HepG2 (cell line): ENCODE data around the gene PXMP4. TPM values are rescaled to one million over a fixed set of nuclear protein-coding genes. Genes with fewer than 3 reads are reported as not detected.

Source experiments
- ATM ChIP-seq: fragments of 450-650 bp; IDR thresholded peaks from 2 replicates; pipeline ENCODE4 v1.7.1; 2017; ENCODE audit warnings: mild to moderate bottlenecking, borderline replicate concordance
- ETV5 ChIP-seq: IDR thresholded peaks from 2 replicates; pipeline ENCODE4 v1.6.1; 2018; ENCODE audit warnings: missing biosample characterization, missing genetic modification reagents, inconsistent platforms, borderline replicate concordance
- EZH2 ChIP-seq: conservative IDR thresholded peaks from 2 replicates; pipeline ENCODE4 v1.6.1; 2012; ENCODE audit warnings: mild to moderate bottlenecking, low read depth, low read length, moderate library complexity
- GABPB1 ChIP-seq: IDR thresholded peaks from 2 replicates; pipeline ENCODE4 v1.6.1; 2016; ENCODE audit warnings: mild to moderate bottlenecking, missing genetic modification reagents, moderate library complexity, missing compliant biosample characterization
- GLI4 ChIP-seq: sonication (generic); formaldehyde crosslinking; IDR thresholded peaks from 2 replicates; pipeline ENCODE4 v1.5.1; 2020; ENCODE audit warnings: missing genetic modification reagents, mild to moderate bottlenecking, moderate library complexity, borderline replicate concordance
- HDAC1 ChIP-seq: sonication (generic); formaldehyde crosslinking; IDR thresholded peaks from 2 replicates; pipeline ENCODE4 v1.5.1; 2020; ENCODE audit warnings: mild to moderate bottlenecking, missing genetic modification reagents
- HNF4G ChIP-seq, 2 experiments: sonication (generic) in 1 of 2; formaldehyde crosslinking in 1 of 2; IDR thresholded peaks; 2 replicates each; pipeline versions ENCODE4 v1.4.0 to v1.6.1; 2011 to 2020; ENCODE audit warnings: borderline replicate concordance in 2 of 2, low read depth in 2 of 2, mild to moderate bottlenecking in 2 of 2, low read length in 1 of 2, missing genetic modification reagents in 1 of 2, moderate library complexity in 1 of 2
- HNRNPL ChIP-seq: fragments of 200-400 bp; formaldehyde crosslinking; IDR thresholded peaks from 2 replicates; pipeline ENCODE4 v1.6.1; 2017; ENCODE audit warnings: mild to moderate bottlenecking, low read depth, low read length
- KLF9 ChIP-seq: IDR thresholded peaks from 2 replicates; pipeline ENCODE4 v1.6.1; 2016; ENCODE audit warnings: low read depth
- MEF2D ChIP-seq: sonication (generic); formaldehyde crosslinking; IDR thresholded peaks from 2 replicates; pipeline ENCODE4 v1.5.1; 2020; ENCODE audit warnings: mild to moderate bottlenecking, missing genetic modification reagents
- NCOA2 ChIP-seq: sonication (generic); formaldehyde crosslinking; IDR thresholded peaks from 2 replicates; pipeline ENCODE4 v1.8.0; 2022; ENCODE audit warnings: inconsistent platforms
- NKX3-1 ChIP-seq: sonication (generic); formaldehyde crosslinking; IDR thresholded peaks from 2 replicates; pipeline ENCODE4 v1.5.0; 2020; ENCODE audit warnings: missing genetic modification reagents
- PHF8 ChIP-seq: sonication (generic); formaldehyde crosslinking; IDR thresholded peaks from 2 replicates; pipeline ENCODE4 v1.5.0; 2020; ENCODE audit warnings: missing genetic modification reagents
- POGZ ChIP-seq: sonication (generic); formaldehyde crosslinking; IDR thresholded peaks from 2 replicates; pipeline ENCODE4 v1.4.0; 2020; ENCODE audit warnings: mild to moderate bottlenecking, missing genetic modification reagents
- RFX3 ChIP-seq: IDR thresholded peaks from 2 replicates; pipeline ENCODE4 v1.6.1; 2016; ENCODE audit warnings: missing biosample characterization, missing genetic modification reagents
- SIN3A ChIP-seq: IDR thresholded peaks from 2 replicates; pipeline ENCODE4 v1.6.1; 2011; ENCODE audit warnings: low read depth, mild to moderate bottlenecking, control low read depth, low read length, borderline replicate concordance
- SMC3 ChIP-seq: IDR thresholded peaks from 2 replicates; pipeline ENCODE4 v1.6.1; 2011; ENCODE audit warnings: low read length, improper control_type of control experiment
- SP2 ChIP-seq: sonication (generic); formaldehyde crosslinking; IDR thresholded peaks from 2 replicates; pipeline ENCODE4 v1.5.1; 2020; ENCODE audit warnings: mild to moderate bottlenecking, missing genetic modification reagents
- TBP ChIP-seq: sonication (generic); formaldehyde crosslinking; IDR thresholded peaks from 2 replicates; pipeline ENCODE4 v1.5.0; 2020; ENCODE audit warnings: missing genetic modification reagents
- ZNF138 ChIP-seq: sonication (generic); formaldehyde crosslinking; IDR thresholded peaks from 2 replicates; pipeline ENCODE4 v1.5.0; 2020; ENCODE audit warnings: mild to moderate bottlenecking, low read depth, missing genetic modification reagents
- ZNF326 ChIP-seq: sonication (generic); formaldehyde crosslinking; IDR thresholded peaks from 2 replicates; pipeline ENCODE4 v1.4.0; 2020; ENCODE audit warnings: missing genetic modification reagents, borderline replicate concordance
- ZNF550 ChIP-seq: sonication (generic); formaldehyde crosslinking; IDR thresholded peaks from 2 replicates; pipeline ENCODE4 v1.4.0; 2020; ENCODE audit warnings: mild to moderate bottlenecking, missing genetic modification reagents, borderline replicate concordance
- ZNF562 ChIP-seq: sonication (generic); formaldehyde crosslinking; IDR thresholded peaks from 2 replicates; pipeline ENCODE4 v1.8.0; 2022; ENCODE audit warnings: missing genetic modification reagents, borderline replicate concordance
- ZSCAN20 ChIP-seq: sonication (generic); formaldehyde crosslinking; IDR thresholded peaks from 2 replicates; pipeline ENCODE4 v1.4.0; 2020; ENCODE audit warnings: missing genetic modification reagents, mild to moderate bottlenecking, borderline replicate concordance
- polyA plus RNA-seq, 8 experiments: library from polyadenylated mRNA; depleted of rRNA in 3 of 8; stranded (reverse) in 7 of 8; unstranded in 1 of 8; fragments of >200 nt; fragmentation: Illumina TruSeq in 4 of 8; extraction: Trizol in 4 of 8; gene quantifications; 2 replicates each; pipeline versions ENCODE4 v1.2.1 to v1.2.3, GENCODE V29; 2011 to 2016; ENCODE audit warnings: low read depth in 4 of 8, missing spikeins in 1 of 8, mixed read lengths in 1 of 8; ENCODE audit not compliant: insufficient read depth in 1 of 8
- total RNA-seq, 5 experiments: library from RNA; depleted of rRNA; stranded (reverse); fragments of >200 nt; fragmentation: Illumina TruSeq; extraction: Trizol; gene quantifications; 2 replicates each; pipeline ENCODE4 v1.2.3, GENCODE V29; 2016; ENCODE audit warnings: low read depth in 1 of 5
- TF ChIP-seq, protein P1 (sequence below): sonication (generic); formaldehyde crosslinking; IDR thresholded peaks from 2 replicates; pipeline ENCODE4 v1.8.1; 2023; ENCODE audit warnings: mild to moderate bottlenecking, missing genetic modification reagents, borderline replicate concordance
- TF ChIP-seq, protein P2 (sequence below): sonication (generic); formaldehyde crosslinking; IDR thresholded peaks from 2 replicates; pipeline ENCODE4 v1.8.0; 2023; ENCODE audit warnings: mild to moderate bottlenecking, missing genetic modification reagents
- TF ChIP-seq, protein P3 (sequence below): sonication (generic); formaldehyde crosslinking; IDR thresholded peaks from 2 replicates; pipeline ENCODE4 v1.9.0; 2021; ENCODE audit warnings: missing genetic modification reagents, borderline replicate concordance
- TF ChIP-seq, protein P4 (sequence below): sonication (generic); formaldehyde crosslinking; conservative IDR thresholded peaks from 2 replicates; pipeline ENCODE4 v1.4.0; 2020; ENCODE audit warnings: missing genetic modification reagents

Gene PXMP4
- total and polyA plus RNA-seq, 2 of the 13 experiments (the other 11 are each of a cell fraction or from before 2014, with no cell fraction given): not detected

DNA sequence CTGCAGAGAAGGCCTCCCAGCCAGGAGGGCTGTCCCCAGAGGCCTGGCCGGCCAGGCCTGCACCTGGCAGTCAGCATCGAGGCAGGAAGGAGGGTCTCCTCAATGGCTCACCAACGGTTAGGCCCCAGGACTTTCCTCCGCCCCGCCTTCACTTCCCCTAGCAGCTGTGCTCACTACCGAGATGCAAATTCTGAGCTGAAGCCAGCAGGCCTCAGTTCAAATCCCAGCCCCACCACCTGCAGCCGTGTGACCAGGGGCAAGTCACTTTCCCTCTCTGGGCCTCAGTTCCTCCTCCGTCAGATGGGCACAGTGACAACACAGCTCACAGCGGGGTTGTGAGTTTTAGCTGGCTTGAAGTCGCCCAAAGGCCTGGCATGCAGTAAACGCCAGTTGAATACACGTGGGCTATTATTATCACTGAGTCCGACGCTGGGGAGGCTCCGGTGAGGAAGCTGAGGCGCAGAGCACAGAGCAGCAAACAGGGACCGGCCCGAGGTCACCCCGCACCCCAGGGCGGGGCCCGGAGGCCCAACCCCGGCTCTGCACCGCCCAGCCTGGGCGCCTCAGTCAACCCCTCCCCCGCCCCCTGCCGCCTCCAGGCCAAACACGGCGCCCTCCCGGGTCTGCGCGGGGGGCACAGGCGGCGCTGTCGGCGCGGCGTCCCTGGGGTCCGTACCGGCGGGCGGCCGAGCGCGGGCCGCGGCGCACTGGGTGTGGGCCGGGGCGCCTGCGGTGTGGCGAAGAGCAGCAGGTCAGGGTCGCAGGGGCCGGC, 34.6 kb downstream of the PXMP4 start (continued):
- TF ChIP-seq ETV5 (peak; percentile 48; the same call in 1 of the 2 replicates), TBP (peak; percentile 81; the same call in 1 of the 2 replicates), NCOA2 (CRISPR knock-in tag) (peak; percentile 44; the same call in 1 of the 2 replicates), EZH2 (no peak), HNF4G (IDR thresholded peaks at IDR 0.05; ENCODE audit: borderline replicate concordance, low read depth, low read length) (peak; percentile 18; the same call in 1 of the 2 replicates), HNF4G (CRISPR knock-in tag; IDR thresholded peaks at IDR 0.05; ENCODE audit: borderline replicate concordance, low read depth) (0 out of 2 replicates have a peak, but pooled peaks have one; percentile 34), RFX3 (CRISPR knock-in tag) (no peak), PHF8 (CRISPR knock-in tag) (peak; percentile 68), ZSCAN20 (peak; percentile 77; the same call in 1 of the 2 replicates), ATM (no peak), GLI4 (no peak), KLF9 (CRISPR knock-in tag) (no peak), MEF2D (CRISPR knock-in tag) (0 out of 2 replicates have a peak, but pooled peaks have one; percentile 43), ZNF550 (CRISPR knock-in tag) (no peak), GABPB1 (CRISPR knock-in tag) (no peak), HDAC1 (CRISPR knock-in tag) (peak; percentile 52), ZNF138 (CRISPR knock-in tag) (no peak), SMC3 (no peak), SP2 (CRISPR knock-in tag) (no peak), HNRNPL (0 out of 2 replicates have a peak, but pooled peaks have one; percentile 37), ZNF326 (no peak), SIN3A (peak; percentile 22; the same call in 1 of the 2 replicates), POGZ (CRISPR knock-in tag) (no peak), ZNF562 (no peak; the same call in 1 of the 2 replicates), NKX3-1 (no peak)
- TF ChIP-seq, protein P1, sequence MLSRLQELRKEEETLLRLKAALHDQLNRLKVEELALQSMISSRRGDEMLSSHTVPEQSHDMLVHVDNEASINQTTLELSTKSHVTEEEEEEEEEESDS (CRISPR knock-in tag): no peak
- TF ChIP-seq, protein P2, sequence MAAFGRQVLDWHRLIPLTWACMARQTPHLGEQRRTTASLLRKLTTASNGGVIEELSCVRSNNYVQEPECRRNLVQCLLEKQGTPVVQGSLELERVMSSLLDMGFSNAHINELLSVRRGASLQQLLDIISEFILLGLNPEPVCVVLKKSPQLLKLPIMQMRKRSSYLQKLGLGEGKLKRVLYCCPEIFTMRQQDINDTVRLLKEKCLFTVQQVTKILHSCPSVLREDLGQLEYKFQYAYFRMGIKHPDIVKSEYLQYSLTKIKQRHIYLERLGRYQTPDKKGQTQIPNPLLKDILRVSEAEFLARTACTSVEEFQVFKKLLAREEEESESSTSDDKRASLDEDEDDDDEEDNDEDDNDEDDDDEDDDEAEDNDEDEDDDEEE (CRISPR knock-in tag): peak; percentile 56; the same call in 1 of the 2 replicates
- TF ChIP-seq, protein P3, sequence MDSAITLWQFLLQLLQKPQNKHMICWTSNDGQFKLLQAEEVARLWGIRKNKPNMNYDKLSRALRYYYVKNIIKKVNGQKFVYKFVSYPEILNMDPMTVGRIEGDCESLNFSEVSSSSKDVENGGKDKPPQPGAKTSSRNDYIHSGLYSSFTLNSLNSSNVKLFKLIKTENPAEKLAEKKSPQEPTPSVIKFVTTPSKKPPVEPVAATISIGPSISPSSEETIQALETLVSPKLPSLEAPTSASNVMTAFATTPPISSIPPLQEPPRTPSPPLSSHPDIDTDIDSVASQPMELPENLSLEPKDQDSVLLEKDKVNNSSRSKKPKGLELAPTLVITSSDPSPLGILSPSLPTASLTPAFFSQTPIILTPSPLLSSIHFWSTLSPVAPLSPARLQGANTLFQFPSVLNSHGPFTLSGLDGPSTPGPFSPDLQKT (CRISPR knock-in tag): no peak
- TF ChIP-seq, protein P4, sequence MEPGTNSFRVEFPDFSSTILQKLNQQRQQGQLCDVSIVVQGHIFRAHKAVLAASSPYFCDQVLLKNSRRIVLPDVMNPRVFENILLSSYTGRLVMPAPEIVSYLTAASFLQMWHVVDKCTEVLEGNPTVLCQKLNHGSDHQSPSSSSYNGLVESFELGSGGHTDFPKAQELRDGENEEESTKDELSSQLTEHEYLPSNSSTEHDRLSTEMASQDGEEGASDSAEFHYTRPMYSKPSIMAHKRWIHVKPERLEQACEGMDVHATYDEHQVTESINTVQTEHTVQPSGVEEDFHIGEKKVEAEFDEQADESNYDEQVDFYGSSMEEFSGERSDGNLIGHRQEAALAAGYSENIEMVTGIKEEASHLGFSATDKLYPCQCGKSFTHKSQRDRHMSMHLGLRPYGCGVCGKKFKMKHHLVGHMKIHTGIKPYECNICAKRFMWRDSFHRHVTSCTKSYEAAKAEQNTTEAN (CRISPR knock-in tag): no peak
